BE2C (cell line): Measurements from ENCODE around the gene RPH3AL.

Experiments used
- DNase-seq: peaks from one replicate; pipeline ENCODE4 v3.0.0-alpha.2; 2020
- H3K27me3 ChIP-seq: fragments of 250-450 bp; sonication (Bioruptor Pico); 2 replicates; pipeline ENCODE4 v1.5.1; 2020; ENCODE audit warnings: mild to moderate bottlenecking
- H3K36me3 ChIP-seq: fragments of 250-450 bp; sonication (Bioruptor Pico); 2 replicates; pipeline ENCODE4 v1.5.1; 2020; ENCODE audit warnings: mild to moderate bottlenecking
- H3K4me1 ChIP-seq: fragments of 250-450 bp; sonication (Bioruptor Pico); 2 replicates; pipeline ENCODE4 v1.5.1; 2020
- H3K4me3 ChIP-seq: 2 replicates; pipeline ENCODE4 v1.5.1; 2011; ENCODE audit warnings: low read depth, low read length
- H3K9me3 ChIP-seq: fragments of 250-450 bp; sonication (Bioruptor Pico); 2 replicates; pipeline ENCODE4 v1.5.1; 2020
- CTCF ChIP-seq: IDR thresholded peaks from 2 replicates; pipeline ENCODE4 v1.5.1; 2012; ENCODE audit warnings: mild to moderate bottlenecking, low read depth, low read length

The RPH3AL gene

GRCh38 chr17:325270-326009 is 27.2 kb downstream of the RPH3AL start:
- no peaks in the 10 kb centered on the region for H3K9me3 ChIP-seq
- H3K27me3 ChIP-seq: no peaks in the 10 kb centered on the region
- DNase-seq: no peak
- no peaks in the 10 kb centered on the region for H3K4me1 ChIP-seq
- no peak overlapping the region for H3K4me3 ChIP-seq
- no peaks in the 10 kb centered on the region for H3K36me3 ChIP-seq
- no peak for TF ChIP-seq CTCF

GRCh38 chr17:323721-324571 is 28.7 kb downstream of the RPH3AL start:
- H3K36me3 ChIP-seq: no peaks in the 10 kb centered on the region
- TF ChIP-seq CTCF: no peak
- no peak for DNase-seq

GRCh38 chr17:323181-323580 is 29.4 kb downstream of the RPH3AL start:
- no peak for DNase-seq
- H3K4me1 ChIP-seq: no peaks in the 10 kb centered on the region
- no peaks in the 10 kb centered on the region for H3K9me3 ChIP-seq
- H3K27me3 ChIP-seq: no peaks in the 10 kb centered on the region
- no peaks in the 10 kb centered on the region for H3K36me3 ChIP-seq
- H3K4me3 ChIP-seq: no peak overlapping the region
- TF ChIP-seq CTCF: no peak

More at GRCh38 chr17:323721-324571, 28.7 kb downstream of the RPH3AL start:
- no peaks in the 10 kb centered on the region for H3K9me3 ChIP-seq
- no peak overlapping the region for H3K4me3 ChIP-seq
- H3K27me3 ChIP-seq: no peaks in the 10 kb centered on the region
- H3K4me1 ChIP-seq: no peaks in the 10 kb centered on the region

- DNase-seq: no peak
- H3K36me3 ChIP-seq: no peaks in the 10 kb centered on the region
- H3K27me3 ChIP-seq: no peaks in the 10 kb centered on the region
- no peak overlapping the region for H3K4me3 ChIP-seq
- no peaks in the 10 kb centered on the region for H3K9me3 ChIP-seq
- H3K4me1 ChIP-seq: no peaks in the 10 kb centered on the region
- no peak for TF ChIP-seq CTCF
Measured at GRCh38 chr17:322006-322780, 30.4 kb downstream of the RPH3AL start.

GRCh38 chr17:321386-321941 is 31.1 kb downstream of the RPH3AL start:
- no peak overlapping the region for H3K4me3 ChIP-seq
- no peaks in the 10 kb centered on the region for H3K27me3 ChIP-seq
- H3K36me3 ChIP-seq: no peaks in the 10 kb centered on the region
- no peak for DNase-seq
- H3K4me1 ChIP-seq: no peaks in the 10 kb centered on the region
- no peaks in the 10 kb centered on the region for H3K9me3 ChIP-seq
- no peak for TF ChIP-seq CTCF
